ENCODE results near the gene NKAPL. TPM values are rescaled to one million over a fixed set of nuclear protein-coding genes. Genes with fewer than 3 reads are reported as not detected.
"Not testable (repeated sequence)": the region's sequence is repeated elsewhere in the genome, so short reads cannot be mapped to it uniquely, and the experiment has no call there.

NKAPL gene
- total RNA-seq, 1 donor from 2014 or later: 1.9 TPM

- no peak for DNase-seq (ENCODE audit: low spot score)
Measured at GRCh38 chr6:28296520-28297060, 37.5 kb downstream of the NKAPL start.

- no peak for DNase-seq (ENCODE audit: low spot score)
Measured at GRCh38 chr6:28303570-28303969, 44.5 kb downstream of the NKAPL start.

DNA sequence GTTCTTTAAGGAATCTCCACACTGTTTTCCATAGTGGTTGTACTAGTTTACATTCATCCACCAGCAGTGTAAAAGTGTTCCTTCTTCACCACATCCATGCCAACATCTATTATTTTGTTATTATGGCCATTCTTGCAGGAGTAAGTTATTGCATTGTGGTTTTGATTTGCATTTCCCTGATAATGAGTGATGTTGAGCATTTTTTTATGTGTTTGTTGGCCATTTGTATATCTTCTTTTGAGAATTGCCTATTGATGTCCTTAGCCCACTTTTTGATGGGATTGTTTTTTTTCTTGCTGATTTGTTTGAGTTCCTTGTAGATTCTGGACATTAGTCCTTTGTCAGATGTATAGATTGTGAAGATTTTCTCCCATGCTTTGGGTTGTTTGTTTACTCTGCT, 47.3 kb downstream of the NKAPL start:
- not testable (repeated sequence) for DNase-seq (ENCODE audit: low spot score)

Other genes with a start within 250 kb of the NKAPL start
- gene ZNF165, start 178.7 kb upstream of the NKAPL start, total RNA-seq: 1.5 TPM
- 5.8 TPM for gene ZSCAN16, start 134.7 kb upstream of the NKAPL start, total RNA-seq
- 16.5 TPM for gene ZKSCAN8, start 117.4 kb upstream of the NKAPL start, total RNA-seq
- gene ZSCAN9, start 34.0 kb upstream of the NKAPL start, total RNA-seq: 10.8 TPM
- 6.4 TPM for gene ZKSCAN4, start 7.0 kb upstream of the NKAPL start, total RNA-seq
- 17.2 TPM for gene ZSCAN26, start 7.8 kb downstream of the NKAPL start, total RNA-seq
- 1.8 TPM for gene PGBD1, start 22.3 kb downstream of the NKAPL start, total RNA-seq
- 38.4 TPM for gene ZSCAN31, start 76.9 kb downstream of the NKAPL start, total RNA-seq
- gene ZKSCAN3, start 90.7 kb downstream of the NKAPL start, total RNA-seq: 8.6 TPM
- 5.8 TPM for gene ZSCAN12, start 140.4 kb downstream of the NKAPL start, total RNA-seq
- gene ZSCAN23, start 184.2 kb downstream of the NKAPL start, total RNA-seq: 3.8 TPM